A549 (cell line): ENCODE results near the gene HMGB2. TPM values are rescaled to one million over a fixed set of nuclear protein-coding genes. Genes with fewer than 3 reads are reported as not detected.

Experiments
- ATAC-seq, 2 experiments: fragments of 200-7000 bp in 1 of 2; fragments of >200 bp in 1 of 2; cut with Nextera tagmentation in 1 of 2; cut with Tn5 transposase in 1 of 2; 3 replicates each; pipeline versions ENCODE4 v1.8.0 to v1.9.1; 2018 to 2020; ENCODE audit warnings: mild to moderate bottlenecking in 1 of 2, moderate library complexity in 1 of 2
- CTCF ChIA-PET: fragments of 300-600 bp; sonication (Branson Sonifier 250); formaldehyde crosslinking; extraction: SDS; loops from one replicate; lab custom pipeline; 2021; ENCODE audit warnings: antibody characterized with exemption, inconsistent platforms; lab: Yijun Ruan, JAX
- POLR2A ChIA-PET: fragments of 350-600 bp; formaldehyde crosslinking; extraction: SDS; loops from one replicate; lab custom pipeline; 2021; ENCODE audit warnings: antibody characterized with exemption, inconsistent platforms; lab: Yijun Ruan, JAX
- DNase-seq, 2 experiments: peaks; one replicate each; pipeline versions ENCODE4 v3.0.0 to v3.0.0-alpha.2; 2011 to 2016; ENCODE audit warnings: low read depth in 1 of 2, low spot score in 1 of 2
- FAIRE-seq: peaks from 2 replicates; lab custom pipeline; 2011; peaks lifted over from hg19 to GRCh38; lab: Jason Lieb, UNC
- H3K27ac ChIP-seq, 2 experiments: fragments of >200 bp; sonication (Bioruptor Twin); formaldehyde crosslinking; 3 replicates each; pipeline ENCODE4 v1.5.1; 2016 to 2017
- H3K4me1 ChIP-seq: fragments of >200 bp; sonication (Bioruptor Twin); formaldehyde crosslinking; 3 replicates; pipeline ENCODE4 v1.6.1; 2016
- H3K4me2 ChIP-seq: fragments of >200 bp; sonication (Bioruptor Twin); formaldehyde crosslinking; 3 replicates; pipeline ENCODE4 v1.6.1; 2016
- H3K4me3 ChIP-seq: fragments of >200 bp; sonication (Bioruptor Twin); formaldehyde crosslinking; 3 replicates; pipeline ENCODE4 v1.5.1; 2016
- H3K9me3 ChIP-seq: fragments of >200 bp; sonication (Bioruptor Twin); formaldehyde crosslinking; 3 replicates; pipeline ENCODE4 v1.6.1; 2016
- CBX2 ChIP-seq: fragments of 200-600 bp; sonication (generic); IDR thresholded peaks from 2 replicates; pipeline ENCODE4 v1.6.1; 2016; ENCODE audit warnings: low read depth, mild to moderate bottlenecking, borderline replicate concordance
- CBX8 ChIP-seq: fragments of 200-600 bp; sonication (generic); IDR thresholded peaks from 2 replicates; pipeline ENCODE4 v1.6.1; 2016
- CEBPB ChIP-seq, 2 experiments: fragments of >200 bp in 1 of 2; sonication (Bioruptor Twin) in 1 of 2; formaldehyde crosslinking in 1 of 2; IDR thresholded peaks; 2 replicates each; pipeline ENCODE4 v1.6.1; 2012 to 2016
- ELK1 ChIP-seq: fragments of 150-350 bp; IDR thresholded peaks from 2 replicates; pipeline ENCODE4 v1.6.1; 2014; ENCODE audit warnings: low read depth, mild to moderate bottlenecking, low read length
- HMGXB4 ChIP-seq: fragments of 250-450 bp; sonication (Bioruptor Pico); IDR thresholded peaks from 2 replicates; pipeline ENCODE4 v1.5.0; 2021; ENCODE audit warnings: mild to moderate bottlenecking, moderate library complexity, borderline replicate concordance
- HOXB5 ChIP-seq: fragments of 250-450 bp; sonication (Bioruptor Pico); IDR thresholded peaks from 2 replicates; pipeline ENCODE4 v1.5.0; 2020; ENCODE audit warnings: mild to moderate bottlenecking, moderate library complexity
- JUN ChIP-seq, 2 experiments: fragments of >200 bp; sonication (Bioruptor Twin); formaldehyde crosslinking; IDR thresholded peaks; 2 replicates in 1 of 2; 3 replicates in 1 of 2; pipeline ENCODE4 v1.6.1; 2016 to 2017
- KDM1A ChIP-seq: fragments of 200-600 bp; sonication (generic); IDR thresholded peaks from 2 replicates; pipeline ENCODE4 v1.6.1; 2016; ENCODE audit warnings: low read depth, mild to moderate bottlenecking
- POLR2AphosphoS2 ChIP-seq: conservative IDR thresholded peaks from 2 replicates; pipeline ENCODE4 v1.6.1; 2012; ENCODE audit warnings: low read length, improper control_type of control experiment, inconsistent platforms
- RAD21 ChIP-seq, 2 experiments: fragments of >200 bp in 1 of 2; sonication (Bioruptor Twin) in 1 of 2; formaldehyde crosslinking in 1 of 2; IDR thresholded peaks in 1 of 2; conservative IDR thresholded peaks in 1 of 2; 2 replicates in 1 of 2; 3 replicates in 1 of 2; pipeline ENCODE4 v1.6.1; 2012 to 2018; ENCODE audit warnings: inconsistent platforms in 1 of 2
- RARB ChIP-seq: fragments of 250-450 bp; sonication (Bioruptor Pico); IDR thresholded peaks from 2 replicates; pipeline ENCODE4 v1.8.0; 2021; ENCODE audit warnings: mild to moderate bottlenecking, moderate library complexity
- RFX5 ChIP-seq: fragments of 450-650 bp; IDR thresholded peaks from 2 replicates; pipeline ENCODE4 v1.7.1; 2014; ENCODE audit warnings: antibody characterized with exemption, mild to moderate bottlenecking, moderate library complexity
- SREBF2 ChIP-seq: fragments of 450-650 bp; IDR thresholded peaks from 2 replicates; pipeline ENCODE4 v1.6.1; 2014; ENCODE audit warnings: mild to moderate bottlenecking, moderate library complexity
- ZNF302 ChIP-seq: fragments of 250-450 bp; sonication (Bioruptor Pico); IDR thresholded peaks from 2 replicates; pipeline ENCODE4 v1.9.0; 2021; ENCODE audit warnings: inconsistent platforms, mild to moderate bottlenecking, moderate library complexity
- WGBS: methylation state at CpG from one replicate; pipeline ENCODE4 v1.1.6; 2017; ENCODE audit errors: missing lambda C conversion rate; 5-methylcytosine and 5-hydroxymethylcytosine counted together
- polyA plus RNA-seq, 4 experiments: library from polyadenylated mRNA; depleted of rRNA in 3 of 4; stranded (reverse); fragments of >200 nt; fragmentation: RNase III in 1 of 4; extraction: RNeasy Plus Mini Kit Qiagen cat#74134 plus additional on column Dnase treatment in 1 of 4; gene quantifications; 2 replicates in 3 of 4; 3 replicates in 1 of 4; pipeline ENCODE4 v1.2.3, GENCODE V29; 2011 to 2017
- TF ChIP-seq, protein P1 (sequence below): fragments of 250-450 bp; sonication (Bioruptor Pico); IDR thresholded peaks from 2 replicates; pipeline ENCODE4 v1.5.0; 2020; ENCODE audit warnings: low read depth, mild to moderate bottlenecking, moderate library complexity
- TF ChIP-seq, protein P2 (sequence below): IDR thresholded peaks from 2 replicates; pipeline ENCODE4 v1.6.1; 2012
- TF ChIP-seq, protein P3 (sequence below): fragments of 200-600 bp; sonication (generic); IDR thresholded peaks from 2 replicates; pipeline ENCODE4 v1.6.1; 2016; ENCODE audit warnings: antibody characterized with exemption, mild to moderate bottlenecking, moderate library complexity

The HMGB2 gene
- polyA plus RNA-seq, 2 of the 4 experiments (the other 2 are of a cell fraction) = 101 to 128 TPM

GRCh38 chr4:173370477-173371291, 36.5 kb upstream of the HMGB2 start, which contains the start of gene SAP30 (continued):
- TF ChIP-seq CBX2 (no peak), RFX5 (no peak), HMGXB4 (CRISPR knock-in tag) (no peak)

DNA sequence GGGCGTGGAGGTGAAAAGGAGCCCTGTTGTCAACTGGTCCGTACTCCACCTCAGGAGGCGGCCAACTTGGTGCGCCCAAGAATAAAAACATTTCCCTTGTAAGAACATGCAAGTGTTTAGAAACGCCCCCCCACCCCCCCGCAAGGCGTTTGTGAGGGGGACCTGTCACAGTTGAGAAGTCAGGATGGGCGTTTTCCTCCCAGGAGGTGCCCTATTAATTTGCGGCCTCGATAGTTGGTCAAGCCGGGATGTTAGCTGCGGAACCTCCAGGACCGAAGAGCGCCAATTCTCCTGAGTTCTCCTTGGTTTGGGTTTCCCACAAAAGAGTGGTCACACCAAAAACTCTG, 35.9 kb upstream of the HMGB2 start:
- H3K27ac ChIP-seq = peak overlapping the region; percentile 75 to 81
- H3K4me1 ChIP-seq = peaks cover 10% of the 10 kb centered on the region; the same call in 2 of the 3 replicates
- H3K4me2 ChIP-seq = peak overlapping the region; percentile 77
- TF ChIP-seq SREBF2 (no peak), CBX8 (no peak), RAD21 (conservative IDR thresholded peaks at IDR 0.05 in 1 of 2, IDR thresholded peaks at IDR 0.05 in 1 of 2) (no peak), JUN (IDR thresholded peaks at IDR 0.05) (0 out of 5 replicates have a peak, but pooled peaks of 1 of the 2 experiments have one; percentile 26)
- TF ChIP-seq, protein P1, sequence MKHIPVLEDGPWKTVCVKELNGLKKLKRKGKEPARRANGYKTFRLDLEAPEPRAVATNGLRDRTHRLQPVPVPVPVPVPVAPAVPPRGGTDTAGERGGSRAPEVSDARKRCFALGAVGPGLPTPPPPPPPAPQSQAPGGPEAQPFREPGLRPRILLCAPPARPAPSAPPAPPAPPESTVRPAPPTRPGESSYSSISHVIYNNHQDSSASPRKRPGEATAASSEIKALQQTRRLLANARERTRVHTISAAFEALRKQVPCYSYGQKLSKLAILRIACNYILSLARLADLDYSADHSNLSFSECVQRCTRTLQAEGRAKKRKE (CRISPR knock-in tag) = no peak
- TF ChIP-seq, protein P2, sequence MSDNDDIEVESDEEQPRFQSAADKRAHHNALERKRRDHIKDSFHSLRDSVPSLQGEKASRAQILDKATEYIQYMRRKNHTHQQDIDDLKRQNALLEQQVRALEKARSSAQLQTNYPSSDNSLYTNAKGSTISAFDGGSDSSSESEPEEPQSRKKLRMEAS = no peak
- ChIA-PET POLR2A (interaction anchor here (0.6 to 5.8 kb wide), 8 partner anchors 9 to 515 kb away, joined by 3 to 116 read pairs (median 4); partner anchors contain the start of gene HMGB2), CTCF (interaction anchor here (1.0 to 1.8 kb wide), 3 partner anchors 10 to 36 kb away, joined by 3 to 5 read pairs (median 4); partner anchors contain the start of genes HMGB2 and SCRG1)
- ATAC-seq (peak; percentile 1 to 24; a peak in 3 of 6 replicates), FAIRE-seq (no peak), DNase-seq (peak in 1 of 2 experiments; percentile 18)
- under 1% methylated on average over 14 of the region's 14 CpGs for WGBS
- peak overlapping the region; percentile 93 for H3K4me3 ChIP-seq
- no peaks in the 10 kb centered on the region for H3K9me3 ChIP-seq

- Histone ChIP-seq H3K9me3 (no peaks in the 10 kb centered on the region), H3K4me1 (peaks cover 3% of the 10 kb centered on the region; the same call in 2 of the 3 replicates), H3K27ac (no peak overlapping the region), H3K4me3 (no peak overlapping the region), H3K4me2 (no peak overlapping the region)
- ChIA-PET CTCF (interaction anchor here (1.4 kb wide), 1 partner anchor 354 kb away, joined by 3 read pairs; no protein-coding TSS in a partner anchor), POLR2A (interaction anchor here (5.8 kb wide), 1 partner anchor 33 kb away, joined by 116 read pairs; the partner anchor contains the start of gene HMGB2)
- no peak for TF ChIP-seq RARB (CRISPR knock-in tag)
- no peak for TF ChIP-seq ZNF302
- TF ChIP-seq POLR2AphosphoS2 = no peak
- TF ChIP-seq ELK1 = no peak
- TF ChIP-seq CEBPB (IDR thresholded peaks at IDR 0.05) = no peak
- TF ChIP-seq HOXB5 (CRISPR knock-in tag) = no peak
- TF ChIP-seq KDM1A = no peak
- TF ChIP-seq, protein P3, sequence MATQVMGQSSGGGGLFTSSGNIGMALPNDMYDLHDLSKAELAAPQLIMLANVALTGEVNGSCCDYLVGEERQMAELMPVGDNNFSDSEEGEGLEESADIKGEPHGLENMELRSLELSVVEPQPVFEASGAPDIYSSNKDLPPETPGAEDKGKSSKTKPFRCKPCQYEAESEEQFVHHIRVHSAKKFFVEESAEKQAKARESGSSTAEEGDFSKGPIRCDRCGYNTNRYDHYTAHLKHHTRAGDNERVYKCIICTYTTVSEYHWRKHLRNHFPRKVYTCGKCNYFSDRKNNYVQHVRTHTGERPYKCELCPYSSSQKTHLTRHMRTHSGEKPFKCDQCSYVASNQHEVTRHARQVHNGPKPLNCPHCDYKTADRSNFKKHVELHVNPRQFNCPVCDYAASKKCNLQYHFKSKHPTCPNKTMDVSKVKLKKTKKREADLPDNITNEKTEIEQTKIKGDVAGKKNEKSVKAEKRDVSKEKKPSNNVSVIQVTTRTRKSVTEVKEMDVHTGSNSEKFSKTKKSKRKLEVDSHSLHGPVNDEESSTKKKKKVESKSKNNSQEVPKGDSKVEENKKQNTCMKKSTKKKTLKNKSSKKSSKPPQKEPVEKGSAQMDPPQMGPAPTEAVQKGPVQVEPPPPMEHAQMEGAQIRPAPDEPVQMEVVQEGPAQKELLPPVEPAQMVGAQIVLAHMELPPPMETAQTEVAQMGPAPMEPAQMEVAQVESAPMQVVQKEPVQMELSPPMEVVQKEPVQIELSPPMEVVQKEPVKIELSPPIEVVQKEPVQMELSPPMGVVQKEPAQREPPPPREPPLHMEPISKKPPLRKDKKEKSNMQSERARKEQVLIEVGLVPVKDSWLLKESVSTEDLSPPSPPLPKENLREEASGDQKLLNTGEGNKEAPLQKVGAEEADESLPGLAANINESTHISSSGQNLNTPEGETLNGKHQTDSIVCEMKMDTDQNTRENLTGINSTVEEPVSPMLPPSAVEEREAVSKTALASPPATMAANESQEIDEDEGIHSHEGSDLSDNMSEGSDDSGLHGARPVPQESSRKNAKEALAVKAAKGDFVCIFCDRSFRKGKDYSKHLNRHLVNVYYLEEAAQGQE = no peak
- FAIRE-seq (no peak), ATAC-seq (no peak), DNase-seq (no peak)
- WGBS = 64% methylated on average over 4 of the region's 4 CpGs
These were observed 33.8 kb upstream of the HMGB2 start for GRCh38 chr4:173367946-173368345.
